ENCODE data around the gene N4BP2L1.

DNA sequence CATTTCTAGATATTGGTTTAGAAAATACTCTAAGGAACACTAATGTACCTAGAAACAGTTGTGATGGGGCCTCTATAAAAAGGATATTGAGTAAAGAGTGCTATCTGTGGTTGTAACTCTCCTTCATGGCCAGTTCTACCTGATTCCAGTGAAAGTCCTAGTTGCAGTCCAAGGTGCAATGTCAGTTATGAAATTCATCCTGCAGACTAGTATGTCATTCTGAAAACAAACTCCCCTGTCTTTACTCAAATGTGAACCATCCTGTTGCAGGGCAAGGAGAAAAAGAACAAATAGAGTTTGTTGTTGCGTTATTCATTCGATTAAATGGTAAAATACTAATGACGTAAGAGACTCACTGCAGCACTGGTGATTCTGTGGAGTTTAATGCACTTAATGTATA, 18.3 kb upstream of the N4BP2L1 start:
- TF ChIP-seq, protein P1, sequence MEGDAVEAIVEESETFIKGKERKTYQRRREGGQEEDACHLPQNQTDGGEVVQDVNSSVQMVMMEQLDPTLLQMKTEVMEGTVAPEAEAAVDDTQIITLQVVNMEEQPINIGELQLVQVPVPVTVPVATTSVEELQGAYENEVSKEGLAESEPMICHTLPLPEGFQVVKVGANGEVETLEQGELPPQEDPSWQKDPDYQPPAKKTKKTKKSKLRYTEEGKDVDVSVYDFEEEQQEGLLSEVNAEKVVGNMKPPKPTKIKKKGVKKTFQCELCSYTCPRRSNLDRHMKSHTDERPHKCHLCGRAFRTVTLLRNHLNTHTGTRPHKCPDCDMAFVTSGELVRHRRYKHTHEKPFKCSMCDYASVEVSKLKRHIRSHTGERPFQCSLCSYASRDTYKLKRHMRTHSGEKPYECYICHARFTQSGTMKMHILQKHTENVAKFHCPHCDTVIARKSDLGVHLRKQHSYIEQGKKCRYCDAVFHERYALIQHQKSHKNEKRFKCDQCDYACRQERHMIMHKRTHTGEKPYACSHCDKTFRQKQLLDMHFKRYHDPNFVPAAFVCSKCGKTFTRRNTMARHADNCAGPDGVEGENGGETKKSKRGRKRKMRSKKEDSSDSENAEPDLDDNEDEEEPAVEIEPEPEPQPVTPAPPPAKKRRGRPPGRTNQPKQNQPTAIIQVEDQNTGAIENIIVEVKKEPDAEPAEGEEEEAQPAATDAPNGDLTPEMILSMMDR (IDR thresholded peaks at IDR 0.05; ENCODE audit: low read length) = no peak
- no peak for TF ChIP-seq EZH2 (optimal IDR thresholded peaks at IDR 0.05; ENCODE audit: low read depth, low read length)
